GM12873 (cell line): ENCODE measurements around the gene DIAPH1.

Source experiments
- TF ChIP-seq, protein P1 (sequence below): IDR thresholded peaks from 2 replicates; pipeline ENCODE4 v1.5.1; 2012; ENCODE audit warnings: low read depth, mild to moderate bottlenecking, moderate library complexity, low read length, control low read depth; ENCODE audit not compliant: insufficient read depth; ENCODE audit errors: missing control alignments

DIAPH1 gene

GRCh38 chr5:141573489-141574121 lies 45.2 kb downstream of the DIAPH1 start:
- TF ChIP-seq, protein P1, sequence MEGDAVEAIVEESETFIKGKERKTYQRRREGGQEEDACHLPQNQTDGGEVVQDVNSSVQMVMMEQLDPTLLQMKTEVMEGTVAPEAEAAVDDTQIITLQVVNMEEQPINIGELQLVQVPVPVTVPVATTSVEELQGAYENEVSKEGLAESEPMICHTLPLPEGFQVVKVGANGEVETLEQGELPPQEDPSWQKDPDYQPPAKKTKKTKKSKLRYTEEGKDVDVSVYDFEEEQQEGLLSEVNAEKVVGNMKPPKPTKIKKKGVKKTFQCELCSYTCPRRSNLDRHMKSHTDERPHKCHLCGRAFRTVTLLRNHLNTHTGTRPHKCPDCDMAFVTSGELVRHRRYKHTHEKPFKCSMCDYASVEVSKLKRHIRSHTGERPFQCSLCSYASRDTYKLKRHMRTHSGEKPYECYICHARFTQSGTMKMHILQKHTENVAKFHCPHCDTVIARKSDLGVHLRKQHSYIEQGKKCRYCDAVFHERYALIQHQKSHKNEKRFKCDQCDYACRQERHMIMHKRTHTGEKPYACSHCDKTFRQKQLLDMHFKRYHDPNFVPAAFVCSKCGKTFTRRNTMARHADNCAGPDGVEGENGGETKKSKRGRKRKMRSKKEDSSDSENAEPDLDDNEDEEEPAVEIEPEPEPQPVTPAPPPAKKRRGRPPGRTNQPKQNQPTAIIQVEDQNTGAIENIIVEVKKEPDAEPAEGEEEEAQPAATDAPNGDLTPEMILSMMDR: no peak

GRCh38 chr5:141570655-141571054 lies 48.1 kb downstream of the DIAPH1 start:
- TF ChIP-seq, protein P1: no peak

DNA sequence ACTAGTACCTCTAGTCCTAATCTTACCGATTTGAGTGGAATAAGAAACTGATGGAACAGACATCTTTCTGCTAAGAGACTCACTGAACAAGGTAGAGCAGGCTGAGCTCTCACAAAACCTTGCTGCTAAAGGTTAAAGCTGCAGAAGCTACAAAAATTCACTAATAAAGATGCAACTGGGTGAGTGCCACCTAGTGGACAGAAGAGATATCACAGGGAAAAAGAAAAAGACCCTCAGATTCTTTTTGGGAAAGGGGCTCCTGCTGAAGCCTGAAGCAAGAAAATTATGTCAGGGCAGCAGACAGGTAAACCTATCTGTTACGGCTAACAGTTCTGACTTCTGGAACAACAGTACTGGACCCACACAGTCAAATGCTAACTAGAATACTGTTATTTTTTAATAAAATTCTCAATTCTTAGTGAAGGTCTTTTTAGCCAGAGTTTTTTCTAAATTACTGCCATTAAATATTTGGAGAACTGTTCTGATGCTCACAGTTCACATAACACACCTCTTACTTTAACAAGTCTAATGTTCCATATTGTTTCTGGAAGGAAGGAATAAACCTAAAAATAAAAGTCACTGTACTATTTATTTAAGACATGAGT lies 51.2 kb downstream of the DIAPH1 start:
- TF ChIP-seq, protein P1: peak; percentile 79

- TF ChIP-seq, protein P1: no peak
Observed at GRCh38 chr5:141565826-141566570, 52.8 kb downstream of the DIAPH1 start.

DNA sequence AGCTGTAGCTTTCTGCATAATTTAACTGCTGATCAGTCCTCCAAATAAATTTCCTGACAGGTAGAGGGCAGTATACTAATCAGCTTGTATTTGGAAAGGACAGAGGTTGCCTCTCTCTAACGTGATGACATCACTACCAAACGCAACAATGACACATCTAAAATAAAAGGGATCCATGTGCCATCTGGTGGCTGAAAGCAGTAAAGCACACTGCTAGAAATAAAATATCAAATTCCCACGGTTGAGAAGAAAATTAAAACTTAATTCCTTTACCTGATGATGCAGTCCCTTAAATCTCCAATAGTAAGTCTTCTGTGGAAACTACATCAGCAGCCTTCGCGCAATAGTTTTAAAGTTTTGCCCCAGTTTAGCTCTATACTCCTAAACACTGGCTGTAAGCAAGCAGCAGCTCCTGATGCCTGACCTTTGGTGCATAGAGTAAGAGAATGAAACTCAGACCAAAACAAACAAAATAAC lies 54.5 kb downstream of the DIAPH1 start:
- TF ChIP-seq, protein P1: peak; percentile 80

DNA sequence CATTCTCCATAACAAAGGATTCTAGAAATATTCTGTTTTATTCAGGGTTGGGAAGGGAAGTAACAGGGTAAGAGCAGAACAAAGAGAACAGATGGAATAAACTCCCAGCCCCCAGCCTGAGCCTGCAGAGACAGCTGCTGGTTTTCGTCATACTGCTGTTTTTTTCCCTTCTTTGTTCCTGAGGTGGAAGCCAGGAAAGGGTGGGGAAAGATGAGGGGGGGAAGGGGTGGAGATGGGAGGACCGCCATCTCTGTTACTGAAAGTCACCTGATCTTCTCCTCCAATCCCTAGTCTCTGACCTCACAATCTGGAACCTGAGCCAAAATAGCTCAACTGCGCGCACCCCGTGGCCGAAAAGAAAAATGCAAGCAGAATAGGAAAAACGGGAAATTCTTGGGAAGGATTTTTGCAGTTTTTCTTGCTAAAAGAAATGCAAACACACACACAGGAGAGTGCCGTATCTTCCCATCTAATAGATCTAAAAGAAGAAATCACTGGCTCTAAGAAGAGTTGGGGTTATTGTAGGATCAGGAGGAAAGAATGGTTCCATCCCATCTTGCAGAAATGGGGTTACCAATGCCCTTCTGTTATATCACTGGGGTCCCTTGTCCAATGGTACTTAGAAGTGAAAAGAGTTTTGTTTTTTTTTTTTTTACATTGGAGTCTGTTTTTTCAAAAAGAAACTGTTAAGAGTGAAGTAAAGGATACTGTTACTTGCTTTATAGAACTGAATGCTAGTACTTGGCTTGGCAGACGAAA lies 57.9 kb downstream of the DIAPH1 start:
- TF ChIP-seq, protein P1: peak; percentile 74
